Endothelial cell of umbilical vein (primary cell): ENCODE results near the gene EIF1AX. TPM values are rescaled to one million over a fixed set of nuclear protein-coding genes. Genes with fewer than 3 reads are reported as not detected.

Experiments used
- BruUV-seq: library from RNA; stranded (reverse); fragments of 400-500 nt; replicated peaks from 2 replicates; lab custom pipeline; 2021; lab: Mats Ljungman, UMichigan
- CTCF ChIA-PET: fragments of 300-600, 350-600 bp; sonication (Branson Sonifier 250); formaldehyde crosslinking; loops from one replicate; lab custom pipeline; 2021; ENCODE audit warnings: antibody characterized with exemption, inconsistent platforms; lab: Charles Lee
- POLR2A ChIA-PET: fragments of 300-600, 350-600 bp; sonication (Branson Sonifier 250); formaldehyde crosslinking; loops from one replicate; lab custom pipeline; 2021; ENCODE audit warnings: antibody characterized with exemption, inconsistent platforms; lab: Charles Lee
- DNase-seq: peaks from one replicate; pipeline ENCODE4 v3.0.0-alpha.2; 2011; ENCODE audit warnings: low read depth, low spot score
- FAIRE-seq: peaks from 2 replicates; lab custom pipeline; 2011; peaks lifted over from hg19 to GRCh38; lab: Jason Lieb, UNC
- H2AFZ ChIP-seq: 2 replicates; pipeline ENCODE4 v1.6.0; 2012; ENCODE audit warnings: low read depth, low read length, control low read depth, inconsistent platforms
- H3K27ac ChIP-seq: 2 replicates; pipeline ENCODE4 v1.5.1; 2011; ENCODE audit warnings: low read depth, mild to moderate bottlenecking, control low read depth, low read length, moderate library complexity; ENCODE audit not compliant: insufficient read depth
- H3K27me3 ChIP-seq, 2 experiments: 2 replicates each; pipeline versions ENCODE4 v1.6.0 to v1.6.1; 2011; ENCODE audit warnings: low read length in 2 of 2, mixed read lengths in 1 of 2; ENCODE audit not compliant: control insufficient read depth in 2 of 2, insufficient read depth in 2 of 2
- H3K36me3 ChIP-seq, 2 experiments: 2 replicates in 1 of 2; 3 replicates in 1 of 2; pipeline ENCODE4 v1.5.1; 2011; ENCODE audit warnings: low read length in 2 of 2, mild to moderate bottlenecking in 1 of 2, moderate library complexity in 1 of 2; ENCODE audit not compliant: control insufficient read depth in 2 of 2, insufficient read depth in 2 of 2; ENCODE audit errors: extremely low read depth in 1 of 2
- H3K4me1 ChIP-seq: 3 replicates; pipeline ENCODE4 v1.5.1; 2011; ENCODE audit warnings: mild to moderate bottlenecking, low read length; ENCODE audit not compliant: control insufficient read depth, insufficient read depth; ENCODE audit errors: extremely low read depth
- H3K4me2 ChIP-seq: 2 replicates; pipeline ENCODE4 v1.6.1; 2011; ENCODE audit warnings: low read length, control low read depth, mixed read lengths; ENCODE audit not compliant: insufficient read depth
- H3K4me3 ChIP-seq, 3 experiments: fragments of 200-600 bp in 1 of 3; sonication (generic), shearing (Covaris generic) in 1 of 3; replicated peaks in 1 of 3; 2 replicates each; pipeline ENCODE4 v1.5.1; 2011 to 2016; ENCODE audit warnings: control low read depth in 3 of 3, low read length in 3 of 3, mild to moderate bottlenecking in 2 of 3, inconsistent platforms in 1 of 3, low read depth in 1 of 3, moderate library complexity in 1 of 3; ENCODE audit not compliant: insufficient read depth in 1 of 3
- H3K79me2 ChIP-seq: 2 replicates; pipeline ENCODE4 v1.6.0; 2012; ENCODE audit warnings: low read length, inconsistent platforms; ENCODE audit not compliant: control insufficient read depth, insufficient read depth
- H3K9ac ChIP-seq: replicated peaks from 2 replicates; pipeline ENCODE3; 2011; ENCODE audit warnings: low read length, control low read depth; ENCODE audit not compliant: insufficient read depth; ENCODE audit errors: extremely low read depth
- H3K9me1 ChIP-seq: replicated peaks from 3 replicates; pipeline ENCODE4 v1.6.0; 2011; ENCODE audit warnings: mild to moderate bottlenecking, low read length; ENCODE audit not compliant: control insufficient read depth, insufficient read depth; ENCODE audit errors: extremely low read depth
- H3K9me3 ChIP-seq: replicated peaks from 2 replicates; pipeline ENCODE4 v1.5.1; 2012; ENCODE audit warnings: low read length, inconsistent platforms; ENCODE audit not compliant: control insufficient read depth, insufficient read depth
- H4K20me1 ChIP-seq: replicated peaks from 2 replicates; pipeline ENCODE3; 2011; ENCODE audit warnings: mild to moderate bottlenecking, low read length; ENCODE audit not compliant: control insufficient read depth, insufficient read depth; ENCODE audit errors: extremely low read depth
- CTCF ChIP-seq, 2 donors: IDR thresholded peaks; 1 replicate in 1 of 2; 2 replicates in 1 of 2; pipeline ENCODE4 v1.5.1; 2011; ENCODE audit warnings: low read length in 2 of 2, mild to moderate bottlenecking in 2 of 2, moderate library complexity in 2 of 2, control low read depth in 1 of 2, inconsistent platforms in 1 of 2, low read depth in 1 of 2; ENCODE audit not compliant: insufficient read depth in 1 of 2; ENCODE audit errors: extremely low read depth in 1 of 2
- EZH2 ChIP-seq: IDR thresholded peaks from 2 replicates; pipeline ENCODE4 v1.6.1; 2012; ENCODE audit warnings: borderline replicate concordance, low read depth, mild to moderate bottlenecking, moderate library complexity, low read length, inconsistent platforms; ENCODE audit not compliant: severe bottlenecking
- FOS ChIP-seq: IDR thresholded peaks from 2 replicates; pipeline ENCODE4 v1.6.1; 2011; ENCODE audit warnings: mild to moderate bottlenecking, low read length, moderate library complexity, borderline replicate concordance; ENCODE audit not compliant: insufficient read depth
- GATA2 ChIP-seq: IDR thresholded peaks from 2 replicates; pipeline ENCODE4 v1.7.0; 2011; ENCODE audit warnings: low read depth, mild to moderate bottlenecking, moderate library complexity, mixed read lengths, low read length; ENCODE audit not compliant: insufficient read length, insufficient read depth
- JUN ChIP-seq: IDR thresholded peaks from 2 replicates; pipeline ENCODE4 v1.6.1; 2011; ENCODE audit warnings: borderline replicate concordance, low read depth; ENCODE audit not compliant: insufficient read length, insufficient read depth
- MYC ChIP-seq: IDR thresholded peaks from one replicate; pipeline ENCODE4 v1.6.1; 2011; ENCODE audit warnings: mild to moderate bottlenecking, low read depth, low read length
- POLR2A ChIP-seq: IDR thresholded peaks from 2 replicates; pipeline ENCODE4 v1.6.1; 2012; ENCODE audit warnings: low read depth, mild to moderate bottlenecking, control low read depth, low read length
- POLR2AphosphoS5 ChIP-seq: IDR thresholded peaks from 2 replicates; pipeline ENCODE4 v1.6.1; 2012; ENCODE audit warnings: low read depth, mild to moderate bottlenecking, control low read depth, low read length, moderate library complexity; ENCODE audit not compliant: insufficient read depth
- dilution Hi-C: fragments of 300-500 bp; cut with MboI; formaldehyde crosslinking; loops from one replicate; pipeline ENCODE4 v1.15.0; 2019; ENCODE audit warnings: low sequenced_read_pairs; ENCODE audit not compliant: extremely low pct_ligation_motif_present
- intact Hi-C: fragments of 100-400 bp; cut with micrococcal nuclease; formaldehyde crosslinking; loops from one replicate; pipeline ENCODE4 v1.10.0; 2022
- polyA plus RNA-seq, 4 experiments: library from polyadenylated mRNA; depleted of rRNA in 3 of 4; stranded (reverse) in 3 of 4; unstranded in 1 of 4; fragments of >200 nt; gene quantifications; 2 replicates each; pipeline versions ENCODE4 v1.2.1 to v1.2.3, GENCODE V29; 2011 to 2012; ENCODE audit warnings: missing spikeins in 1 of 4
- total RNA-seq: library from RNA; stranded (reverse); gene quantifications from 2 replicates; pipeline ENCODE4 v1.2.3, GENCODE V29; 2021
- TF ChIP-seq, protein P1 (sequence below): IDR thresholded peaks from 2 replicates; pipeline ENCODE4 v1.6.1; 2011; ENCODE audit not compliant: insufficient read depth, insufficient read length

Gene EIF1AX
- total and polyA plus RNA-seq, 2 donors (not counting 3 experiments of a cell fraction or from before 2014, with no cell fraction given), result 12.8 to 89.4 TPM

GRCh38 chrX:20132666-20133065, 9.0 kb downstream of the EIF1AX start:
- Histone ChIP-seq H3K36me3 (no peaks in the 10 kb centered on the region), H3K27me3 (no peaks in the 10 kb centered on the region), H4K20me1 (no peaks in the 10 kb centered on the region), H3K79me2 (peaks cover 20% of the 10 kb centered on the region), H3K4me2 (no peak overlapping the region), H3K9me1 (no peaks in the 10 kb centered on the region), H3K9me3 (no peaks in the 10 kb centered on the region), H3K27ac (no peak overlapping the region), H3K4me1 (peaks cover 8% of the 10 kb centered on the region), H3K4me3 (no peak overlapping the region), H3K9ac (no peak overlapping the region), H2AFZ (no peak overlapping the region)
- dilution Hi-C loops (no loop called here), intact Hi-C loops (loop anchor here (5.0 kb wide), 1 partner anchor 225 kb away; no protein-coding TSS in a partner anchor)
- DNase-seq (no peak), FAIRE-seq (no peak)
- POLR2A ChIA-PET, result no interaction called here
- TF ChIP-seq CTCF (IDR thresholded peaks at IDR 0.05; ENCODE audit: extremely low read depth in 1 of 2, insufficient read depth in 1 of 2, low read depth in 1 of 2, low read length in 2 of 2), result no peak
- no peak for TF ChIP-seq JUN
- TF ChIP-seq FOS, result no peak
- TF ChIP-seq MYC, result no peak
- no peak for TF ChIP-seq GATA2
- TF ChIP-seq POLR2A, result no peak
- TF ChIP-seq, protein P1, sequence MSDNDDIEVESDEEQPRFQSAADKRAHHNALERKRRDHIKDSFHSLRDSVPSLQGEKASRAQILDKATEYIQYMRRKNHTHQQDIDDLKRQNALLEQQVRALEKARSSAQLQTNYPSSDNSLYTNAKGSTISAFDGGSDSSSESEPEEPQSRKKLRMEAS, result no peak
- TF ChIP-seq EZH2, result no peak
- no peak for TF ChIP-seq POLR2AphosphoS5
- CTCF ChIA-PET, result interaction anchor here (1.3 kb wide), 1 partner anchor 228 kb away, joined by 3 read pairs; no protein-coding TSS in a partner anchor
- no TSS peak for BruUV-seq
